CD14-positive monocyte (primary cell): ENCODE data around the gene LDAH. TPM values are rescaled to one million over a fixed set of nuclear protein-coding genes. Genes with fewer than 3 reads are reported as not detected.
"Not testable (repeated sequence)": the region's sequence is repeated elsewhere in the genome, so short reads cannot be mapped to it uniquely, and the experiment has no call there.

Experiments used
- DNase-seq, 3 donors: peaks; one replicate each; pipeline ENCODE4 v3.0.0-alpha.2; 2011 to 2022
- H2AFZ ChIP-seq: 2 replicates; pipeline ENCODE4 v1.6.0; 2012; ENCODE audit warnings: mild to moderate bottlenecking, low read depth, low read length, inconsistent platforms; ENCODE audit not compliant: insufficient read depth, poor library complexity, severe bottlenecking
- H3K27ac ChIP-seq, 2 donors: 1 replicate in 1 of 2; 2 replicates in 1 of 2; pipeline ENCODE4 v1.5.1; 2012 to 2013; ENCODE audit warnings: low read length in 2 of 2, control low read depth in 1 of 2, inconsistent platforms in 1 of 2, low read depth in 1 of 2, mild to moderate bottlenecking in 1 of 2
- H3K27me3 ChIP-seq, 2 donors: one replicate each; pipeline versions ENCODE4 v1.6.0 to v1.6.1; 2011 to 2013; ENCODE audit warnings: low read length in 2 of 2; ENCODE audit not compliant: control insufficient read depth in 2 of 2, insufficient read depth in 2 of 2
- H3K36me3 ChIP-seq, 2 donors: replicated peaks in 1 of 2; 1 replicate in 1 of 2; 2 replicates in 1 of 2; pipeline versions ENCODE4 v1.5.1 to v1.6.1; 2012 to 2013; ENCODE audit warnings: low read length in 2 of 2, control low read depth in 1 of 2, inconsistent platforms in 1 of 2, mild to moderate bottlenecking in 1 of 2; ENCODE audit not compliant: insufficient read depth in 2 of 2, control insufficient read depth in 1 of 2
- H3K4me1 ChIP-seq, 2 donors: 1 replicate in 1 of 2; 2 replicates in 1 of 2; pipeline versions ENCODE4 v1.5.1 to v1.6.1; 2012 to 2013; ENCODE audit warnings: low read length in 2 of 2, control low read depth in 1 of 2, inconsistent platforms in 1 of 2, mild to moderate bottlenecking in 1 of 2, moderate library complexity in 1 of 2; ENCODE audit not compliant: insufficient read depth in 2 of 2, control insufficient read depth in 1 of 2
- H3K4me2 ChIP-seq: replicated peaks from 2 replicates; pipeline ENCODE3; 2012; ENCODE audit warnings: low read length, moderate library complexity, mild to moderate bottlenecking; ENCODE audit not compliant: poor library complexity, severe bottlenecking; ENCODE audit errors: extremely low read depth
- H3K4me3 ChIP-seq, 3 experiments: fragments of 200-600 bp in 1 of 3; sonication (generic) in 1 of 3; replicated peaks in 1 of 3; 1 replicate in 2 of 3; 2 replicates in 1 of 3; pipeline ENCODE4 v1.5.1; 2011 to 2013; ENCODE audit warnings: low read length in 3 of 3, mild to moderate bottlenecking in 3 of 3, control low read depth in 2 of 3, low read depth in 2 of 3, inconsistent platforms in 1 of 3, moderate library complexity in 1 of 3
- H3K79me2 ChIP-seq: 2 replicates; pipeline ENCODE4 v1.6.0; 2012; ENCODE audit warnings: mild to moderate bottlenecking, control low read depth, inconsistent platforms, low read length, moderate library complexity; ENCODE audit not compliant: insufficient read depth
- H3K9ac ChIP-seq: 2 replicates; pipeline ENCODE4 v1.6.0; 2017; ENCODE audit warnings: low read length, mild to moderate bottlenecking; ENCODE audit not compliant: insufficient read depth, poor library complexity, severe bottlenecking
- H3K9me3 ChIP-seq, 2 donors: replicated peaks in 1 of 2; 1 replicate in 1 of 2; 2 replicates in 1 of 2; pipeline versions ENCODE4 v1.5.1 to v1.6.1; 2012 to 2013; ENCODE audit warnings: low read length in 2 of 2, control low read depth in 1 of 2; ENCODE audit not compliant: control insufficient read depth in 1 of 2, insufficient read depth in 1 of 2
- H4K20me1 ChIP-seq: 2 replicates; pipeline ENCODE4 v1.6.0; 2012; ENCODE audit warnings: mild to moderate bottlenecking, low read length, control low read depth, moderate library complexity; ENCODE audit not compliant: insufficient read depth
- H3K27ac Mint-ChIP-seq, 7 donors: one replicate each; pipeline ENCODE4 v1.8.0; 2020; ENCODE audit warnings: mild to moderate bottlenecking in 7 of 7, mixed read lengths in 7 of 7, moderate library complexity in 6 of 7, inconsistent platforms in 2 of 7
- H3K27me3 Mint-ChIP-seq, 3 donors: one replicate each; pipeline ENCODE4 v1.8.0; 2021 to 2022; ENCODE audit warnings: low read depth in 3 of 3, mild to moderate bottlenecking in 3 of 3, mixed read lengths in 3 of 3, moderate library complexity in 3 of 3, inconsistent platforms in 1 of 3
- H3K36me3 Mint-ChIP-seq, 2 donors: one replicate each; pipeline ENCODE4 v1.8.0; 2020; ENCODE audit warnings: mixed read lengths in 2 of 2, inconsistent platforms in 1 of 2, mild to moderate bottlenecking in 1 of 2
- H3K4me1 Mint-ChIP-seq: one replicate; pipeline ENCODE4 v1.8.0; 2020; ENCODE audit warnings: mild to moderate bottlenecking, mixed read lengths
- H3K4me3 Mint-ChIP-seq, 2 donors: one replicate each; pipeline ENCODE4 v1.8.0; 2020; ENCODE audit warnings: mild to moderate bottlenecking in 2 of 2, mixed read lengths in 2 of 2, moderate library complexity in 1 of 2
- H3K9me3 Mint-ChIP-seq, 7 donors: one replicate each; pipeline ENCODE4 v1.8.0; 2020 to 2022; ENCODE audit warnings: mixed read lengths in 7 of 7, mild to moderate bottlenecking in 6 of 7, moderate library complexity in 6 of 7, inconsistent platforms in 2 of 7
- CTCF ChIP-seq: fragments of 200-600 bp; IDR thresholded peaks from one replicate; pipeline ENCODE4 v1.8.0; 2022; ENCODE audit warnings: antibody characterized with exemption, mild to moderate bottlenecking
- WGBS: methylation state at CpG from one replicate; pipeline ENCODE4 v1.1.5; 2013; ENCODE audit warnings: missing lambda C conversion rate; ENCODE audit not compliant: insufficient coverage; 5-methylcytosine and 5-hydroxymethylcytosine counted together
- intact Hi-C, 2 donors: fragments of 100-400 bp; cut with micrococcal nuclease; formaldehyde crosslinking; loops; one replicate each; pipeline versions ENCODE4 v1.15.0 to v1.15.1; 2023
- polyA plus RNA-seq, 3 donors: library from polyadenylated mRNA; depleted of rRNA in 1 of 3; unstranded in 2 of 3; stranded (reverse) in 1 of 3; fragments of 300-500 nt in 2 of 3; fragments of >200 nt in 1 of 3; fragmentation: Illumina TruSeq in 2 of 3; gene quantifications; 1 replicate in 2 of 3; 2 replicates in 1 of 3; pipeline ENCODE4 v1.2.3, GENCODE V29; 2012 to 2021

Gene LDAH
- polyA plus RNA-seq, 3 donors, result 3.7 to 5.7 (median 5.0) TPM

DNA sequence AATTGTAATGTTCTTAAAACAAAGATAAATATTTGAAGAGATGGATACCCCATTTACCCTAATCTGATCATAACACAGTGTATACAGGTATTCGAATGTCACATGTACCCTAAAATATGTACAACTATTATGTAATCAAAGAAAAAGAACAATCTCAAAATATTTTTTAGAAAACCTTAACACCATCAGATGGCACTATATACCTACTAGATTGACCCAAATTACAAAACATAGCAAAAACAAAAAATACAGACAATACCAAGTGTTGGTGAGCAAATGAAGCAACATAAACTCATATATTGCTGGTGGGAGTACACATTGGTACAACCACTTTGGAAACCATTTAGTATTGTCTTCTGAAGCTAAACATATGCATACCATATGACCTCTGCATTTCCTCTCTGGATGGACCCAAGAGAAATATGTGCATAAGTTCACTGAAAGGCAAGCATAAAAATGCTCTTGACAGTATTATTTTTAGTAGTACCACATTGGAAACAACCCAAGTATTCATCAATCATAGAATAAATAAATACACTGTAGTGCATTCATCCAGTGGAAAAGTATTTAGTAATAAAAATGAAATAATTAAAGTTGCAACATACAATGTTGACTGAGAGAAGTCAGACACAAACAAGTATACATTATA is 100.2 kb downstream of the LDAH start:
- Histone ChIP-seq H3K27me3 (no peaks in the 10 kb centered on the region), H3K9ac (no peak overlapping the region), H3K36me3 (peaks cover 0 to 2% of the 10 kb centered on the region in 2 donors), H3K9me3 (no peaks in the 10 kb centered on the region), H3K4me1 (peaks cover 0 to under 1% of the 10 kb centered on the region in 2 donors), H3K79me2 (no peaks in the 10 kb centered on the region), H3K4me2 (no peak overlapping the region), H3K27ac (no peak overlapping the region), H4K20me1 (no peaks in the 10 kb centered on the region), H2AFZ (no peak overlapping the region), H3K4me3 (no peak overlapping the region)
- no peaks in the 10 kb centered on the region for H3K27me3 Mint-ChIP-seq
- no peaks in the 10 kb centered on the region for H3K4me1 Mint-ChIP-seq
- no peak for DNase-seq
- peaks cover 2 to 14% (median 8%) of the 10 kb centered on the region in 7 donors for H3K9me3 Mint-ChIP-seq
- intact Hi-C loops, result no loop called here
- TF ChIP-seq CTCF, result no peak
- no peak overlapping the region for H3K27ac Mint-ChIP-seq
- no CpG with 5 or more reads among the region's 1 CpG for WGBS
- H3K4me3 Mint-ChIP-seq, result no peak overlapping the region
- H3K36me3 Mint-ChIP-seq, result peaks cover 8 to 32% of the 10 kb centered on the region in 2 donors

- Histone ChIP-seq H3K9me3 (no peaks in the 10 kb centered on the region), H3K36me3 (peaks cover 0 to 4% of the 10 kb centered on the region in 2 donors), H3K27ac (no peak overlapping the region), H3K4me2 (no peak overlapping the region), H3K4me3 (no peak overlapping the region), H3K27me3 (no peaks in the 10 kb centered on the region), H4K20me1 (no peaks in the 10 kb centered on the region), H3K4me1 (no peaks in the 10 kb centered on the region), H3K9ac (no peak overlapping the region), H2AFZ (no peak overlapping the region), H3K79me2 (no peaks in the 10 kb centered on the region)
- DNase-seq, result no peak
- intact Hi-C loops, result no loop called here
- TF ChIP-seq CTCF, result no peak
- WGBS, result no CpG with 5 or more reads among the region's 1 CpG
- peaks cover 8 to 15% of the 10 kb centered on the region in 2 donors for H3K36me3 Mint-ChIP-seq
- no peak overlapping the region for H3K27ac Mint-ChIP-seq
- peaks cover 5 to 20% (median 10%) of the 10 kb centered on the region in 7 donors for H3K9me3 Mint-ChIP-seq
- H3K4me1 Mint-ChIP-seq, result peaks cover 2% of the 10 kb centered on the region
- H3K27me3 Mint-ChIP-seq, result no peaks in the 10 kb centered on the region
- H3K4me3 Mint-ChIP-seq, result no peak overlapping the region
Measured at GRCh38 chr2:20717641-20718040, 105.3 kb downstream of the LDAH start.

GRCh38 chr2:20716164-20716563 is 106.7 kb downstream of the LDAH start:
- H3K9ac ChIP-seq, intact Hi-C loops, H3K27me3 Mint-ChIP-seq, H3K4me1 Mint-ChIP-seq, H3K4me1 ChIP-seq, H3K4me2 ChIP-seq, DNase-seq, H3K36me3 ChIP-seq, H3K27ac ChIP-seq, H3K27ac Mint-ChIP-seq, H3K4me3 Mint-ChIP-seq, H3K79me2 ChIP-seq, H4K20me1 ChIP-seq, H3K27me3 ChIP-seq, H3K4me3 ChIP-seq, H2AFZ ChIP-seq, H3K9me3 ChIP-seq: not testable (repeated sequence)
- Mint-ChIP-seq H3K9me3 (peaks cover 4 to 19% (median 9%) of the 10 kb centered on the region in 7 donors), H3K36me3 (peaks cover 6 to 14% of the 10 kb centered on the region in 2 donors)
- no CpG with 5 or more reads among the region's 3 CpGs for WGBS
